Activated CD4-positive, alpha-beta T cell treated with anti-CD3 and anti-CD28 coated beads for 48 hours (primary cell): ENCODE data around the gene FUNDC2.
A peak's percentile ranks its signal among the peaks of the same experiment; 100 is the strongest.
"Not testable (repeated sequence)": the region's sequence is repeated elsewhere in the genome, so short reads cannot be mapped to it uniquely, and the experiment has no call there.

Experiments
- DNase-seq: peaks from one replicate; pipeline ENCODE4 v3.0.0-alpha.2; 2020

FUNDC2 gene, protein sequence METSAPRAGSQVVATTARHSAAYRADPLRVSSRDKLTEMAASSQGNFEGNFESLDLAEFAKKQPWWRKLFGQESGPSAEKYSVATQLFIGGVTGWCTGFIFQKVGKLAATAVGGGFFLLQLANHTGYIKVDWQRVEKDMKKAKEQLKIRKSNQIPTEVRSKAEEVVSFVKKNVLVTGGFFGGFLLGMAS

DNA sequence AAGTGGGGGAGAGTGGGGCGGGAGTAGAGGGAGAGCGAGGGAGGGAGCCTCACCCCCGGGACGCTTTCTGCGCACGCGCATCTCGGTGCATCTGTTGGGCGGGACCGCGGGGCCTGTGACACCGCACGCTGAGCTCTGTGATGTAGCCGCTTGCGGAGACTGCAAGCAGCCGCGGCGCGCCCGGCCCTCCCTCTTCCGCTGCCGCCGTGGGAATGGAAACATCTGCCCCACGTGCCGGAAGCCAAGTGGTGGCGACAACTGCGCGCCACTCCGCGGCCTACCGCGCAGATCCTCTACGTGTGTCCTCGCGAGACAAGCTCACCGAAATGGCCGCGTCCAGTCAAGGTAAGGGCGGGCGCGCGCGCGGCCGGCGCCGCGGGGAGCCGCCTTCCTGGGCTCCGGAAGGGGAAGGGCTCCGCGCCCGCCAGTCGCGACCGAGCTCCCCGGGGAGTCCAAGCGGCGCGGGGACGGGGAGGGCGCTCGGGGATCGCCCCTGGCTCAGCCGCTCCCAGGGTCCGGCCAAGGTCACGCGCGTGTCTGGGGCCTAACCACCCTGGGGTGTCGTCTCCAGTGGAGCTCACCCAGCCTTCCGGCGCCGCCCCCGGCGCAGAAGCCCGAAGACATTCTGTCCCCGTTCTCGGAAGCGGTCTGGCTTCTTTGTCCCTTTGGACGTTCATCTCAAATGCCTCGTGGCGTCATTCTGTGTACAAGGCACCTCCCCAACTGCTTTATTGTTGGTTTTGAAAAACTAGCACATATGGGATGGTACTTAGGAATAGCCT lies at the start of gene FUNDC2:
FUNDC2 (plus strand) TSS at position 118 of the 782 bp plus-strand sequence; CDS start at position 213, 95 bp downstream.
- peak; percentile 93 for DNase-seq

- DNase-seq = no peak
These were observed 47.0 kb upstream of the FUNDC2 start for GRCh38 chrX:154979629-154980028.

DNA sequence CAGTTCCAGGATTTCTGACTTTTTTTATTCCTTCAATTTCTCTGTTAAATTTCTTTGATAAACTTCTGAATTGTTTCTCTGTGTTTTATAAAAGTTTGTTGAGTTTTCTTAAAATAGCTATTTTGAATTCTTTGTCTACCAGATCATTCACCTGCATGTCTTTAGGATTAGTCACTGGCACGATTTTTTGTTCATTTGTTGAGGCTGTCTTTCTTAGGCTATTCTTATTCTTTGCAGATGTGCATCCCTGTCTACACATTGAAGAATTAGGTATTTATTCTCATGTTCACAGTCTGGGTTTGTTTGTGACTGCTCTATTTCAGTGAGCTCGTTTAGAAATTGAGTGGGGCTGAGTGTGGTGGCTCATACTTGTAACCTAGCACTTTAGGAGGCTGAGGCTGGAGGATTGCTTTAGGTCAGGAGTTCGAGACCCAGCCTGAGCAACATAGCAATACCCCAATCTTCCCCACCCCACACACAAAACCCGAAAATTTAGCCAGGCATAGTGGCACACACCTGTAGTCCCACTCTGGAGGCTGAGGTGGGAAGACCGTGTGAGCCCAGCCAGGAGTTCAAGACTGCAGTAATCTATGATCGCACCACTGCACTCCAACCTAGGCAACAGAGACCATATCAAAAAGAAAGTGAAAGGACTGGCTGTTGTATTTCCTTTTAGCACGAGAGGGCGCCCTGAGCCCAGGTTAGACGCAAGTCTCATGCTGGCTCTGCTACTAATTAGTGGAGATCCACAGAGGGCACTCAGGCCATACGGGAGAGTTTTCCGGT lies 46.1 kb upstream of the FUNDC2 start:
- peak; percentile 83 for DNase-seq

DNA sequence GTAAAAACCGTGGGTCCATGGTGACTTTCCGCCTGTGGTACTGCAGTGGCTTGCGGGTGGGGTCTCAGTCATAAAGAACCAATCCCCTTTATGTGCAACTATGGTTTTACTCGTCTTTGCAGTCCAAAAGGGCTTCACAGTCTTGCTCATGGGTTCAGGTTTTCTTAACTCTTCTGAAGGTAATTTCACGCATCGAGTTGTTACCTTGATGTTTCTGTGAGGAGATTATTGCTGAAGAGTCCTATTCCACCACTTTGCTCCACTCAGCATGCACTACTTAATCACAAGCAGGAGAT lies 45.6 kb upstream of the FUNDC2 start:
- DNase-seq = no peak

GRCh38 chrX:154986826-154987575 lies 39.6 kb upstream of the FUNDC2 start:
- no peak for DNase-seq

- DNase-seq = no peak
These were observed 38.7 kb upstream of the FUNDC2 start for GRCh38 chrX:154987940-154988339.

DNA sequence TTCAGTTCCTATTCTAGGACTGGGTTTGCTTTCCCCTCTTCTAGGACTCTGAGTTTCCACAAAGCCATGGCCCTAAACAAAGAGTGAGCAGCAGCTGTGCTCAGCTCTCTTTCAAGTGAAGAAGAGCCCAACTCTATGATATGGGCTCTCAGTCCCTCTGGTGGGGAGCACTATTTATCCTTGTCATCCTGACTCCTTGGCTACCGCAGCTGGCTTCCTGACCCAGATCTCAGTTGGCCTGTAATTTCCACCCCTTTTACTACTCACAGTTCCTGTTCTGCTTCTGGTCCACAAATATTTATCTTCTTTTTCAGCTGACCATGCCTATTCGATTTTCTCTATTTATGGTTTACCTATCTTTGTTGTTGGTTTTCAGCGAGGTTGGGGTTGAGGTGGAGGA lies 37.9 kb upstream of the FUNDC2 start:
- DNase-seq = no peak

- no peak for DNase-seq
These were observed 36.1 kb upstream of the FUNDC2 start for GRCh38 chrX:154990496-154990895.

- peak; percentile 45 for DNase-seq
These were observed 35.6 kb upstream of the FUNDC2 start for GRCh38 chrX:154991039-154991438.

GRCh38 chrX:154991476-154991875 lies 35.2 kb upstream of the FUNDC2 start:
- DNase-seq = no peak

DNA sequence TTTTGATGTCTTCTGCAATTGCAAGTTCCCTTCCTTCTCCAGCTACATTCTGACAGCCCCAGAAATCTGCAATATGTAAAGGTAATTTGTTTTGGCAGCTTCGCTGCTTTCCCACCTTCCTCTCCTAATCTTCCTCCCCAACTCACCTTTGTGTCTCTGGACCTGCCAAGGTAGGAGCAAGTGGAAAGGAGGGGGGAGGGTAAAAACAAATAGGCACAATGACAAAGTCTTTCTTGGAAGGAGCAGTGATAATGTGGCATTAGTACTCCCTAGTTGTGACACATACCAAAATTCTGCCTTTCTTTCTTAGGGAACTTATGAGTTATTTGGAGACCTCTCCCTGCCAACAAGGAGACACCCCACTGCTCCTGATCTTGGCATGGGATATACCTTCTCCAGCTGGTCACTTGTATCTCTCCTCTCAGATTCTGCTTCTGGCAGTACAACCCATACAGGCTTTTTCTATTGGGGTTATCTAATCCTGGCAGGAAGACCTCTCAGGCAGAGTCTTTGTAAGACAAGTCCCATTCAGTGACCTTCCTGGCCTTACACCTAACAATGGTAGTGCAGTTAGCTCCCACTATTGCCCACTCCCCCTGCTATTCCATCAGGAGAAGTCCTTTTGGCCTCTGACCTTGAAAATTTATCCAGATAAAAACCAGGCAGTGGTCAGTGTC lies 28.3 kb upstream of the FUNDC2 start:
- DNase-seq = no peak

GRCh38 chrX:155000841-155001240 lies 25.8 kb upstream of the FUNDC2 start:
- DNase-seq = no peak

DNA sequence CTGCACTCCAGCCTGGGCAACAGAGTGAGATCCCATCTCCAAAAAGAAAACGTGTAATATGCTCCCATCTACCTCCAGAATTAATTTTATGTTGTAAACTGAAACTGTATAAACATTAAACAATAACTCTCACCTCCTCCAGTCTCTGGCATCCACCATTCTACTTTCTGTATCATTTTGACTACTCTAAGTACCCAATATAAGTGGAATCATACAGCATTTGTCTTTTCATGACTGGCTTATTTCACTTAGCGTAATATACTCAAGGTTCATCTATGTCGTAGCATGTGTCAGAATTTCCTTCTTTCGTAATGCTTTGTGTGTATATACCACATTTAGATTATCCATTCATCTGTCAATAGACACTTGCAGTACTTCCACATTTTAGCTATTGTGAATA lies 24.8 kb upstream of the FUNDC2 start:
- DNase-seq = no peak

DNA sequence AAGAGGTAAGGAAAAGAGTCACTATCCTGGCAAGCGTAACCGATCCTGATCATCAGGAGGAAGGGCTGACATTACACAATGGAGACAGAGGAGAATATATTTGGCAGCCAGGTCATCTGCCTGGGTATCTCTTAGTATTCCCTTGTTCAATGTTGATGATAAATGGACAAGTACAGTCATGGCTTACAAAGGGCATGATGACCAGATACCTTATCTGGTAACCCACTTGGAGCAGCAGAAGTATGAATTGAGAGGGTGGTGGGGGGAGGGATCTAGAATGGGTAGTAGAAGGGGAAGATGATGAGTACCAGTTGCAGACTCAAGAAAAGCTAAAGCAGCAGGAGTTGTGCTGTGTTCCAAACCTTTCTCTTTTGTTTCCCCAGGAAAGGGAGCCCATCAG lies 21.5 kb upstream of the FUNDC2 start:
- no peak for DNase-seq

- not testable (repeated sequence) for DNase-seq
These were observed 20.3 kb upstream of the FUNDC2 start for GRCh38 chrX:155006379-155006778.

GRCh38 chrX:155006913-155007671 lies 19.6 kb upstream of the FUNDC2 start:
- DNase-seq = not testable (repeated sequence)

- not testable (repeated sequence) for DNase-seq
These were observed 18.1 kb upstream of the FUNDC2 start for GRCh38 chrX:155008578-155008977.

- no peak for DNase-seq
These were observed 16.6 kb upstream of the FUNDC2 start for GRCh38 chrX:155009994-155010472.

- DNase-seq = no peak
These were observed 6.1 kb upstream of the FUNDC2 start for GRCh38 chrX:155020591-155020990.

- DNase-seq = no peak
These were observed 4.1 kb upstream of the FUNDC2 start, which contains the start of gene F8 for GRCh38 chrX:155022585-155022984. F8 (minus strand) TSS chrX:155022723; CDS start chrX:155022552, 171 bp downstream.
